ENCODE data around the gene TLE4.

DNA sequence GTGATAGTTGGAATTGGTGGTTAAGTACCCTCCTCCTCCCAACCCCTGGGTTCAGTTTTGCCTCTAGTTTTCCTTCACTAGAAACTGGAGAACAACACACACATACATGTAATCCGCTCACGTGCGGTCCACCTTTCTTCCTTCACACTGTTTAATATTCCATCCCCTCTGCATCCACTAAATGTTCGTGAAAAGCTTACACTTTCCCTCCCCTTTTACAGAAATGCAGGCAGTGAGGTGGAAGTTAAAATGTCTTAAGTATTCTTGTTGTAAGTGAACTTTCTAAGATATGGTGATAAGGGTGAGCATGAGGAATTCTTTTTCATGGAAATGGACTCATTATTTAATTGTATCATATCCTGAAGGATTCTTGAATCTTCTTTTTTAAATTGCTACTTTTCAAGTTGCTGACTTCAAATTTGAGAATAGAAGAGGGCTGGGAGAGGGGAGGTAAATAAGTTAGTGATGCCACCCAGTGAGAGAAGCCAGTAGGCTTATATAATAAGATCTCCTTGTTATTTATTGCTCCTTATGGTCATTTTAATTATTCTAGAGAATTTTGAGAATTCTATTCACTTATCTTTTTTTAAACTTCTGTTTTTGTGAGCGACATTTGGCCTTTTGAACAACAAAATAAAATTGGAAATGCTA, 90.2 kb downstream of the TLE4 start:
- TF ChIP-seq, protein P1, sequence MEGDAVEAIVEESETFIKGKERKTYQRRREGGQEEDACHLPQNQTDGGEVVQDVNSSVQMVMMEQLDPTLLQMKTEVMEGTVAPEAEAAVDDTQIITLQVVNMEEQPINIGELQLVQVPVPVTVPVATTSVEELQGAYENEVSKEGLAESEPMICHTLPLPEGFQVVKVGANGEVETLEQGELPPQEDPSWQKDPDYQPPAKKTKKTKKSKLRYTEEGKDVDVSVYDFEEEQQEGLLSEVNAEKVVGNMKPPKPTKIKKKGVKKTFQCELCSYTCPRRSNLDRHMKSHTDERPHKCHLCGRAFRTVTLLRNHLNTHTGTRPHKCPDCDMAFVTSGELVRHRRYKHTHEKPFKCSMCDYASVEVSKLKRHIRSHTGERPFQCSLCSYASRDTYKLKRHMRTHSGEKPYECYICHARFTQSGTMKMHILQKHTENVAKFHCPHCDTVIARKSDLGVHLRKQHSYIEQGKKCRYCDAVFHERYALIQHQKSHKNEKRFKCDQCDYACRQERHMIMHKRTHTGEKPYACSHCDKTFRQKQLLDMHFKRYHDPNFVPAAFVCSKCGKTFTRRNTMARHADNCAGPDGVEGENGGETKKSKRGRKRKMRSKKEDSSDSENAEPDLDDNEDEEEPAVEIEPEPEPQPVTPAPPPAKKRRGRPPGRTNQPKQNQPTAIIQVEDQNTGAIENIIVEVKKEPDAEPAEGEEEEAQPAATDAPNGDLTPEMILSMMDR (IDR thresholded peaks at IDR 0.05), result no peak
- TF ChIP-seq NR3C1 (IDR thresholded peaks at IDR 0.05), result no peak

Data from A549 (cell line).